RWPE1 (cell line): ENCODE results near the gene LIN7C.

Experiments
- CTCF ChIA-PET: fragments of 350-600 bp; sonication (Branson Sonifier 250); formaldehyde crosslinking; extraction: SDS; loops from one replicate; lab custom pipeline; 2021; lab: Yijun Ruan, JAX
- POLR2A ChIA-PET: fragments of 400-600 bp; formaldehyde crosslinking; extraction: SDS; loops from one replicate; lab custom pipeline; 2020; ENCODE audit warnings: antibody characterized with exemption; ENCODE audit not compliant: low non-redundant PET; lab: Yijun Ruan, JAX
- DNase-seq: peaks from one replicate; pipeline ENCODE4 v3.0.0; 2012; ENCODE audit warnings: low spot score
- H3K27ac ChIP-seq: fragments of 450-650 bp; 2 replicates; pipeline ENCODE4 v1.5.1; 2017
- CTCF ChIP-seq: fragments of 450-650 bp; conservative IDR thresholded peaks from 2 replicates; pipeline ENCODE4 v1.5.1; 2017; ENCODE audit warnings: low read depth, mild to moderate bottlenecking

LIN7C gene

DNA sequence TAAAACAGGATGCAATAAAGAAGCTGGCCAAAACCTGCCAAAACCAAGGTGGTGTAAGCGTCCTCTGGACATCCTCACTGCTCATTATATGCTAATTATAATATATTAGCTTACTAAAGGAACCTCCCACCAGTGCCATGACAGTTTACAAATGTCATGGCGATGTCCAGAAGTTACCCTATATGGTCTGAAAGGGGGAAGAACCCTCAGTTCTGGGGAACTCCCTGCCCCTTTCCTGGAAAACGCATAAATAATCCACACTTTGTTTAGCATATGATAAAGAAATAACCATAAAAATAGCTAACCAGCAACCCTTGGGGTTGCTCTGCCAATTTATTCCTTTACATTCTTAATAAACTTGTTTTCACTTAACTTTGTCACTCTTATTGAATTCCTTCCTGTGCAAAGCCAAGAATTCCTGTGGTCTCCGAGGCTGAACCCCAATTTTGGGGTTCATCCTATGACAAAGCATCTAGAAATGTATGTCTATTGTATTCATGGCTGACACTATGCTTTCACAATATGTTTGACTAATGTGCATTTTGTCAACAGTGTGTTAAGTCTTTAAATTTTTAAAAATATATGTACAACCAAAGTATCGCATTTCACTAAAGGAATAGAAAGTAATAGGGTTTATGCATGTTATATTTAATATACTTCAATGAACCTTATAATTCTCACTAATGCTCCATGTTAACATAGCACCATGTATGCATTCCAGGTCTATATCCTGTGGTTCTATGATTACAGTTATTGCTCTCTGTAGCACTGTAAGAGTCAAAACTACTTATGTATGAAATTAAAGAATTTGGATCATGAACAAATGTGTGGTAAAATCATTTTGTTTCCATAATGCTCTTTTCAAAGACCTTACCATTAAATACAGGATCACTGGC is 59.0 kb downstream of the LIN7C start:
- no peak for DNase-seq
- CTCF ChIA-PET: interaction anchor here (0.6 kb wide), 1 partner anchor 17 kb away, joined by 3 read pairs; no protein-coding TSS in a partner anchor
- POLR2A ChIA-PET: no interaction called here
- H3K27ac ChIP-seq: no peak overlapping the region
- TF ChIP-seq CTCF: no peak

GRCh38 chr11:27445625-27446024 is 60.9 kb downstream of the LIN7C start:
- ChIA-PET CTCF (no interaction called here), POLR2A (no interaction called here)
- TF ChIP-seq CTCF: no peak
- DNase-seq: no peak
- H3K27ac ChIP-seq: no peak overlapping the region

- TF ChIP-seq CTCF: no peak
- no peak overlapping the region for H3K27ac ChIP-seq
- no peak for DNase-seq
- CTCF ChIA-PET: no interaction called here
- POLR2A ChIA-PET: no interaction called here
These were observed 61.8 kb downstream of the LIN7C start for GRCh38 chr11:27444801-27445215.
